ENCODE measurements around the gene PLEKHG4B. TPM values are rescaled to one million over a fixed set of nuclear protein-coding genes. Genes with fewer than 3 reads are reported as not detected.

Gene PLEKHG4B
- total RNA-seq, 4 donors from 2014 or later = 5.5 to 10.9 (median 7.1) TPM

DNA sequence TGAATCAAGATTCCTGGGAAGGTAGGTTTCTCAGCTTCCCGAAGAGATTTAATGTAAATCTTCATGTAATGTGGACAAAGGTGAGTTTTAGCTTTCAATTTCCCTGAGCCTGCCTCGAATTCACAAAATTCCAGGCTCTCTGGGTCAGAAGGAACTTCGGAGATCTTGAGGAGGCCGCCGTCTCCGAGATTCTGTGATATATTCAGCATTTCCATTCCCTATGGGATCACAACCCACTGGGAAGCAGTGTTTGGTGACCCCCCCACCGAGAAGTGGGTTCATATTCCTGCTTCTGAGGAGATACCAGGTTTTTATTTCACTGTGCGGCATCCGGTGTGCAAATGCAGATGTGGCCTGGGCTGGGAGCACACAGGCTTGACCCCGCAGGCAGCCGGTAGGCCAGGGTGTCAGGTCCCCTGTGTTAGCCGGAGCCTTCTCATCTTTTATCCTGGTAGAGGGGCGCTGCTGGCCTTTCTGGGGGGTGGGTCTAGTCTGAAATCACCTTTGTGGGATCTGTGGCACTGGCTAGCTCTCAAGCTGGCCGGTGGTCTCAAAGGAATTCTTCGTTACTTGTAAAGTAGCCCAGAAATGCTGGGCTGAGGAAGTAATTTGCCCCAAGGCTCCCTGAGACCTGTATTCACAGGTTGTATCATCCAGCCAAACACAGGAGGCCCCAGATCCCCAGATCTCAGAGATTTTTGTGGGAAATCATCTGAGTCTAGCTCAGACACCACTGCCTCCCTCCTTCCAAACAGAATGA is 1.4 kb downstream of the PLEKHG4B start:
- H3K9me3 ChIP-seq = no peaks in the 10 kb centered on the region
- intact Hi-C loops (cut with DNase I) = no loop called here
- H3K4me1 ChIP-seq = peaks cover 4 to 7% of the 10 kb centered on the region in 2 donors
- DNase-seq = no peak
- 79 to 83% methylated on average over 13 of the region's 15 CpGs for WGBS, 2 donors
- H3K36me3 ChIP-seq = no peaks in the 10 kb centered on the region
- no peaks in the 10 kb centered on the region for H3K27me3 ChIP-seq
- no peak overlapping the region for H3K4me3 ChIP-seq (replicated peaks in 1 of 3)
- TF ChIP-seq CTCF (IDR thresholded peaks at IDR 0.05) (no peak), POLR2A (IDR thresholded peaks at IDR 0.05) (no peak)
- H3K27ac ChIP-seq = no peak overlapping the region

GRCh38 chr5:94113-94892 is 2.3 kb downstream of the PLEKHG4B start:
- DNase-seq = no peak
- intact Hi-C loops (cut with DNase I) = no loop called here
- Histone ChIP-seq H3K36me3 (no peaks in the 10 kb centered on the region), H3K9me3 (no peaks in the 10 kb centered on the region), H3K4me1 (peaks cover 7 to 9% of the 10 kb centered on the region in 2 donors), H3K4me3 (replicated peaks in 1 of 3) (no peak overlapping the region), H3K27me3 (no peaks in the 10 kb centered on the region), H3K27ac (no peak overlapping the region)
- 88 to 93% methylated on average over 9 to 11 of the region's 11 CpGs for WGBS, 2 donors
- no peak for TF ChIP-seq POLR2A (IDR thresholded peaks at IDR 0.05)
- TF ChIP-seq CTCF (IDR thresholded peaks at IDR 0.05) = no peak

DNA sequence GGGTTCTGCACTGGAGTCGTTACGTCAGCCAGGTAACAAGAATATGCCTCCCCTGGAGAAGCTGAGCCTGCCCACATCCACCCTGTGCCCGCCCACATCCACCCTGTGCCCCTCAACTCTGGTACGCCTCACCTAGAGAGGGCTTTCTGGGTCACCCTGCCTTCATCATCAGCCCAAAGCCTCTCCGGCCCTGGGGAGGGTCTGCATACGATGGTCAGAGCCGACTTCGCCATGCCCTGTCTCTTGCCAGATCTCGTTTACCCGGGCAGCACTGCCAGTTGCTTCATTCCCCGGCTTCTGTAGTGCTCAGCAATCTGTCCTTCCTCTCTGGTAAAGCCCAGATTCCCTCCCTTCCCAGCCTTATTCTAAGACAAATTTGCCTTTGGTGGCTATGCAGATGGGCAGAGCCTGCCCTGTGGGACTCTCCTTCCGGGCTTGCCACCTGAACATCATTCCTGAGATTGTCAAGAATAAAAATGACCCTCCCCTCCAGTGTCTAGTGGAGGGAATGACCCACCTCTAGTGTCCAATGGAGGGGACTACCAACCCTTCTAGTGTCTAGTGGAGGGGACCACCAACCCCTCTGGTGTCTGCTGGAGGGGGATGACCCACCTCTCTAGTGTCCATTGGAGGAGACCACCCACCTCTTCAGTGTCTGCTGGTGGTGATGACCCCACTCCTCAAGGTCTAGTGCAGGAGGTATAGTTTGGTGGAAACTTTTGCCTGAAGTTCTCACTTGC is 3.4 kb downstream of the PLEKHG4B start:
- no peak overlapping the region for H3K27ac ChIP-seq
- intact Hi-C loops (cut with DNase I) = no loop called here
- WGBS, 2 donors = 93 to 94% methylated on average over 12 of the region's 12 CpGs
- no peak overlapping the region for H3K4me3 ChIP-seq (replicated peaks in 1 of 3)
- DNase-seq = no peak
- H3K9me3 ChIP-seq = no peaks in the 10 kb centered on the region
- H3K36me3 ChIP-seq = no peaks in the 10 kb centered on the region
- no peak for TF ChIP-seq POLR2A (IDR thresholded peaks at IDR 0.05)
- no peak for TF ChIP-seq CTCF (IDR thresholded peaks at IDR 0.05)
- peaks cover 10 to 18% of the 10 kb centered on the region in 2 donors for H3K4me1 ChIP-seq
- no peaks in the 10 kb centered on the region for H3K27me3 ChIP-seq

DNA sequence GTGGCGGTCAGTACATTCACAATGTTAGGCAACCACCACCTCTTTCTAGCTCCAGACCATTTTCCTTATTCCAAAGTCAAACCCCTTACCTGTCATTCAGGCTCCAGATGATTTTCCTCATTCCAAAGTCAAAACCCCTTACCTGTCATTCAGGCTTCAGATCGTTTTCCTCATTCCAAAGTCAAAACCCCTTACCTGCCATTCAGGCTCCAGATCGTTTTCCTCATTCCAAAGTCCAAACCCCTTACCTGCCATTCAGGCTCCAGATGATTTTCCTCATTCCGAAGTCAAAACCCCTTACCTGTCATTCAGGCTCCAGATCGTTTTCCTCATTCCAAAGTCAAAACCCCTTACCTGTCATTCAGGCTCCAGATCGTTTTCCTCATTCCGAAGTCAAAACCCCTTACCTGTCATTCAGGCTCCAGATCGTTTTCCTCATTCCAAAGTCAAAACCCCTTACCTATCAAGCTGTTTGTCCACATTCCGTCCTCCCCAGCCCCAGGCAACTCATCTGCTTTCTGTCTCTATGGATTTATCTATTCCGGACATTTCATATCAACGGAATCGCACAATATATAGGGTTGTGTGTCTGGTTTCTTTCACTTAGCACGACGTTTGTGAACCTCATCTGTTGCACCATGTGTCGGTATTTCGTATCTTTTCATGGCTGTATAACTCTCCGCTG is 5.2 kb downstream of the PLEKHG4B start:
- Histone ChIP-seq H3K27me3 (no peaks in the 10 kb centered on the region), H3K9me3 (no peaks in the 10 kb centered on the region)
- 88 to 90% methylated on average over 17 of the region's 17 CpGs for WGBS, 2 donors

More for the DNA sequence above, 5.2 kb downstream of the PLEKHG4B start:
- intact Hi-C loops (cut with DNase I) = no loop called here
- Histone ChIP-seq H3K36me3 (no peaks in the 10 kb centered on the region), H3K27ac (no peak overlapping the region), H3K4me3 (replicated peaks in 1 of 3) (no peak overlapping the region), H3K4me1 (peaks cover 10 to 18% of the 10 kb centered on the region in 2 donors)
- no peak for DNase-seq
- TF ChIP-seq CTCF (IDR thresholded peaks at IDR 0.05) (no peak), POLR2A (IDR thresholded peaks at IDR 0.05) (no peak)

Data from thyroid gland (tissue), 4 donors.